DMS53 treated with DMSO at 0.1 percent for 48 hours (cell line): ENCODE measurements around the gene NOPCHAP1.
"Not testable (repeated sequence)": the region's sequence is repeated elsewhere in the genome, so short reads cannot be mapped to it uniquely, and the experiment has no call there.

Experiments used
- DNase-seq: peaks from one replicate; lab custom pipeline; 2025; ENCODE audit not compliant: unreplicated experiment; lab: John Stamatoyannopoulos, UW

Gene NOPCHAP1, protein sequence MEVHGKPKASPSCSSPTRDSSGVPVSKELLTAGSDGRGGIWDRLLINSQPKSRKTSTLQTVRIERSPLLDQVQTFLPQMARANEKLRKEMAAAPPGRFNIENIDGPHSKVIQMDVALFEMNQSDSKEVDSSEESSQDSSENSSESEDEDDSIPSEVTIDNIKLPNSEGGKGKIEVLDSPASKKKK

DNA sequence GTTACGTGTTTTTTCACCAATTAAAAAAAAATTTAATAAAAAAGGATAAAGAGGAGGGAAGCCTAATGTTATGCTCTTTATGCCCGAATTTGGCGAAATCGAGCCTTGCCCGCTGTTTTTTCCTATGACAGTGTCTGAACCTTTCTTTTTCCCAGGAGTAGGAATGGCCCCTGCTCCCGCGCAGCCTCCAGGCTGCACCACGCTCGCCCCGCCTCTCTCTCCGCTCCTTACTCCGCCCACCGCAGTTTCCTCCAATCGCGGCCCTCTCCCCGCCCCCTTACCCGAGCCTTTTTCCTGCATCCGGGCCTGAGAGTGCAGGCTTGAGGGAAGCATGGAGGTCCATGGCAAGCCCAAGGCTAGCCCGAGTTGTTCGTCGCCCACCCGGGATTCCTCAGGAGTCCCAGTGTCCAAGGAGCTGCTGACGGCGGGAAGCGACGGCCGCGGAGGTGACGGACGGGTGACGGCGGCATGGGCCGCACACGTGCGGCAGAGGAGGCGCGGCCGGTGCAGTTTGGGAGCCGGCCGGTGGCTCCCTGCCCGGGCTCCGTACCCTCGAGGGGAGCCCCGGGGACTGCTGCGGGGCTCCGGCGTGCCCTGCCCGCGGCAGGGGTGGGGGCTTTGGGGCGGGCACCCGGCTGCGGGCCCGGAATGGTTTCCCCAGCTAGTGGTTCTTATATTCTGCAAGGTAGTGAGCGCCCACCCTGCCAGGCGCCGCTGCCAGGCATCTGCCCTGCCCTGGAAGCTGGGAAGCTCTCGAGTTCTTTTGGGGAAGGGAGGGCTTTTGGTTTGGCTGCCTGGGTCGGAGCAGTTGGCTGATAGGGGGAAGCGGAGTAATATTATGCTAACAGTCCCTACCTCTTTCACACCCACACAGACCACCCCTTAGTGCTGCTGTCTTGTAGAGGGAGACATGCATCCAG lies at the start of gene NOPCHAP1:
TSS of gene NOPCHAP1 (plus strand) at position 295 of the 920 bp plus-strand sequence. CDS start at position 332, 37 bp downstream.
- DNase-seq, result peak; percentile 95

DNA sequence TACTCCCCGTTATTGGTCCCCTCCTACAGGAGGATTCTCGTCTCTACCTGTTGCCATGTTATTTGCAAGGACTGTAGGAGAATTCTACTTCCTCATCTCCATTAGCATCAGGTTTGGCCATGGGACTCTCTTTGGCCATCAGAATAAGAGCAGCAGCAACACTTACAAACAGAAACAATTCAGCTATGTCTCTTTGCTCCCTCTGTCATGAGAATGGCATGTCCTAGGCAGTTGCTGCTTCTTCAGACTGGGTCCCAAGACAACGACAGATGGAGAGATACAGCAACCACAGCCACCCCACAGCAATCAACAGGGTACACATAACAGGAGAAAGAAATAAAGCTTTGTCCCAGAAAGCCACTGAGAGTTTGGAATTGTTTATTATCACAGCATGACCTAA lies 47.7 kb upstream of the NOPCHAP1 start:
- no peak for DNase-seq

DNA sequence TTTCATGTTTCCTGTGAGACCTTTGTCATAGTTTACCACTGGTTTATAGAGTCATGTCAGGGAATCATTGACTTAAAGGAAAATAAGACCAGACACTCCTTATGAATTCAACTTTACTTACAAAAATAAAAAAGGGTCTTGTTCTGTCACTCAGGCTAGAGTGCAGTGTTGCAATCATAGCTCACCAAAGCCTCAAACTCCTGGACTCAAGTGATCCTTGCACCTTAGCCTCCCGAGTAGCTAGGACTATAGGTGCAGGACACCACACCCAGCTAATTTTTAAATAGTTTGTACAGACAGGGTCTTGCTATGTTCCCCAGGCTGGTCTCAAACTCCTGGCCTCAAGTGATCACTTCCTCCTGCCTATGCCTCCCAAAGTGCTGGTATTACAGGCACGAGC lies 47.0 kb upstream of the NOPCHAP1 start:
- DNase-seq, result no peak

DNA sequence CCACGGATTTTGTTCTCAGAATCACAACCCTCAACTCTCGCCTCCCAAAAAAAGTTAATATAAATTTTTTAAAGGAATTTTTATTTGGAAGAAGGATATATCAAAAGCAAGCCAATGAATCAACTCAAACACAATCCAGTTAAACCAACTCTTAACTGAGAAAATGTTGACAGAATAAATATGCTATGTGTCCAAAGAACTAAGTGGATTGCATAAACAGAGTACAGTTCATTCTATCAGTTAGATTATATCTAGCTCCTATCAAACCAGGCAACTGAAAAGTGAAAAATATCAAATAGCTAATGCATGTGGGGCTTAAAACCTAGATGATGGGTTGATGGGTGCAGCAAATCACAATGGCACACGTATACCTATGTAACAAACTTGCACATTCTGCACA lies 44.7 kb upstream of the NOPCHAP1 start:
- DNase-seq, result no peak

DNA sequence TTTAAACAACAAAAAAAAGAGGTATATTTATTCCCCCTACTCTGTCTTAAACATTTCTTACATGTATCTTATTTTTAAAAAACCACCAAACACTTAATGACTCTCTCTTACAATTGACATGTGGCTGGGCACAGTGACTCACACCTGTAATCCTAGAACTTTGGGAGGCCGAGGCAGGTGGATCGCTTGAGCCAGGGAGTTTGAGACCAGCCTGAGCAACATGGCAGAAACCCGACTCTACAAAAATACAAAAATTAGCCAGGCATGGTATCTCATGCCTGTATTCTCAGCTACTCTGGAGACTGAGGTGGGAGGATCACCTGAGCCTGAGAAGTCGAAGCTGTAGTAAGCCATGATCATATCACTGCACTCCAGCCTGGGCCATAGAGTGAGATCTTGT lies 44.0 kb upstream of the NOPCHAP1 start:
- no peak for DNase-seq

DNA sequence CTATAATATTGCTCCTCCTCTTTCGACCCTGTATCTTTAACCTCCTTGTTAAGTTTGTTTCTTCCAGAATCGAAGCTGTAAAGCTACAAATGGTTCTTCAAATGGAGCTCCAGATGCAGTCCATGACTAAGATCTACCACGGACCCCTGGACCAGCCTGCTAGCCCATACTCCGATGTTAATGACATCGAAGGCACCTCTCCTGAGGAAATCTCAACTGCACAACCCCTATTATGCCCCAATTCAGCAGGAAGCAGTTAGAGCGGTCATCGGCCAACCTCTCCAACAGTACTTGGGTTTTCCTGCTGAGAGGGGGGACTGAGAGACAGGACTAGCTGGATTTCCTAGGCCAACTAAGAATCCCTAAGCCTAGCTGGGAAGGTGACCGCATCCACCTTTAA lies 42.7 kb upstream of the NOPCHAP1 start:
- not testable (repeated sequence) for DNase-seq

DNA sequence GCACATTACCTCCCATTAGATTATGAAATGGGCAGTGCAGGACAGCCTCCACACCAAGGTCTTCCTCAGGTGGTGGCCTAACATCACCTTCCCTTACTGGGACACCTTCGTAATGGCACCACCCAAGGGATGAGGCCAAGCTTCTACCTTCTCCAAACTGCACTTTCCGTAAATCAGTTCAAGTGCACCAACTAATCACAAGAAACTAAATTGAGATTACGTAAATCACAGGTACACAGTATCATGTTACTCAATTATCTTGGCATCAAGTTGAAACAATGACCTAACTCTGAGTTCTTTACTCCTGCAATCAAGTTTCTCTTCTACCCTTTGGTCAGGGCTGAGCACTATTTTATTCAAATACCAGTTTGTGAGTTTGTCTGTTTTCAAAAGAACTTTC lies 41.9 kb upstream of the NOPCHAP1 start:
- no peak for DNase-seq

DNA sequence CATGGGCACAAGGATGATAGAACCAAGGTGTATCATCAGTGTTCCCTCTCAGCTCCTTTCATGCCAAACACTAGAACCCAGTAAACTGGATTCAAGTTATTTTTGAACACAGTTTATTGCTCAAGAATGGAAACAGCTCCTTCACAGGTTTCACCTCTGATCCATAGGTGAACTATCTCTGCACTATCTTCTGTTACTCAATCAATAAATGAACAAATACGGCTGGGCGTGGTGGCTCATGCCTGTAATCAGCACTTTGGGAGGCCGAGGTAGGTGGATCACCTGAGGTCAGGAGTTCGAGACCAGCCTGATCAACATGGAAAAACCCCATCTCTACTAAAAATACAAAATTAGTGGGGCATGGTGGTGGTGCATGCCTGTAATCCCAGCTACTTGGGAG lies 37.4 kb upstream of the NOPCHAP1 start:
- not testable (repeated sequence) for DNase-seq

DNA sequence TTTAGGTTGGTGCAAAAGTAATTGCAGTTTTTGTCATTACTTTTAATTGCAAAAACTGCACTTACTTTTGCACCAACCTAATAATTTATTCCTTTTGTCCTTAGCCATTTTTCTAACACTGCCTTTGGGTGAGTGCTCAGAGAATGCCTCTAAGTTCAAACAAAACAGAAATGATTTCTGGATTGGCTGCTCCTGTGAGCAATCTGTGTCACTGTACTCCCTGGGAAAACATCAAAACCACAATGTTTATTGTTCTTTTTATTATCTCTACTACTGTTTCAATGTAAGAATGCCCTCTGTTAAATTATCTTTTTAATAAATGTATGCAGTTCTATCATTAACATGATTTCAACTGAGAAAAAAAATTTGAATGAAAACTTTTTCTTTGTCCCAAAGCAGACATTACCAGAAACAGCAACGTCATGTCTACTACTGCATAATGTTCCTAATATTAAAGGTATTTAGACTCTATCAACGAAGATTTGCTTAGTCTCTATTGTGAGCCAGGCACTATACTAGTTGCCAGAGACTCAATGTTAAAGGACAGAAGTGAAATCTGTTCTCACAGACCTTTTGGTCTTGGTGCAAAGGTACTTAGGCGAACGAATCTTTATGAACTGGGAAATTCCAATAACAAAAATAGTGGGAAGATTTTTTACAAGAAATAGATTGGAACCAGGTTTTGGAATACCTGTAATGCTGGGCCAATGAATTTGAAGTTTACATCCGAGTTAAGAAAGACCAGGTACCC lies 34.2 kb upstream of the NOPCHAP1 start:
- DNase-seq, result no peak

DNA sequence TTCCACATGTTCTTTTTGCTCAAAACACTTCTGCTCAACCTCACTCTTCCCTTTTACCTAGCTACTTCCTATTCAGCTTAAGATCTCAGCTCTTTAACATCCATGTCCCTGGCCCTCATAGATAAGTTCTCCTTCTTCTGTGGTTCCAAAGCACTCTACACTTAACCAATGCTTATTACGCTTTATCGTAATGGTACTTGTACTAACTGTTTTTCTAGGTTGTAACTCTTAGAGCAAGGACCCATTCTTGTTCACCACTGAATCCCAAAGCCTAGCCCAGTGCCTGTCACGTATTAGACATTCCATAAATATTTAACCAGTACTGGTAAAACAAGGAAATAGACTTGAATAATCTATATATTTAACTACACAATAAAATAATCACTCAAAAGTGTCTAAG lies 33.3 kb upstream of the NOPCHAP1 start:
- DNase-seq, result no peak

DNA sequence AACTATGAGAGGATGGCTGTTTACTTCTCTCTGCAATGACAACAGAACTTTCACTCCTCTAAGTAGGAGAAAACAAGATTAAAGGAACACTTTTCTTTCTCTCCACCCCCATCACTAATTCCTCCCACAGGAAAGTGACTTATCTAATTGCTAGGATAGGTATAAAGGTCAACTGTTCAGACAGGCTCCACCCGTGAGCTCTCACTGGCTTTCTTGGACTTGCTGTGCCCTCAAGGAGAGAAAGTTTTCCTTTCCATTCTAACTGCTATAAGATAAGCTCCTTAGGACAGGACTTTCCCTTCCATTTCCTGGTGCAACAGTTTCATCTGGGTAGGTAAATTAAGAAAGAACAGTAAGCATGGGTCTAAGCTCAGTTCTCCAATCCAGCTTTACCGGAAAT lies 32.8 kb upstream of the NOPCHAP1 start:
- no peak for DNase-seq

DNA sequence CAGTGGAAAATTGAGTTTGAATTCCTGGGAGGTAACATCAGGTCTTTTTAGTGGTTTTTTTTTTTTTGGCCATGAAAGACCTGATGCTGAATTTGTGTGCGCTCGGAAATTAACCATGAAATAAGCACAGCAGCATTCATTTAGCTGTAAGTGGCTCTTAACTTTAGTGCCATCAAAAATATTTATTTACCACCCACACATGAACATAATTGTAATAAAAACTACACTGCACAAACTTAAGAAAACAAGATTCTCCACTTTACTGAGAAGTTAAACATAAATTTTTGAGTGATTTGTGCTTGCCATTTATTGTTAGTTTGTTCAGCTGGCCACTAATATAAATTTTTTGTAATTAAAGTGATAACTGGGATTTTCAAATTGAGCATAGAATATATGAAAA lies 30.4 kb upstream of the NOPCHAP1 start:
- DNase-seq, result no peak

DNA sequence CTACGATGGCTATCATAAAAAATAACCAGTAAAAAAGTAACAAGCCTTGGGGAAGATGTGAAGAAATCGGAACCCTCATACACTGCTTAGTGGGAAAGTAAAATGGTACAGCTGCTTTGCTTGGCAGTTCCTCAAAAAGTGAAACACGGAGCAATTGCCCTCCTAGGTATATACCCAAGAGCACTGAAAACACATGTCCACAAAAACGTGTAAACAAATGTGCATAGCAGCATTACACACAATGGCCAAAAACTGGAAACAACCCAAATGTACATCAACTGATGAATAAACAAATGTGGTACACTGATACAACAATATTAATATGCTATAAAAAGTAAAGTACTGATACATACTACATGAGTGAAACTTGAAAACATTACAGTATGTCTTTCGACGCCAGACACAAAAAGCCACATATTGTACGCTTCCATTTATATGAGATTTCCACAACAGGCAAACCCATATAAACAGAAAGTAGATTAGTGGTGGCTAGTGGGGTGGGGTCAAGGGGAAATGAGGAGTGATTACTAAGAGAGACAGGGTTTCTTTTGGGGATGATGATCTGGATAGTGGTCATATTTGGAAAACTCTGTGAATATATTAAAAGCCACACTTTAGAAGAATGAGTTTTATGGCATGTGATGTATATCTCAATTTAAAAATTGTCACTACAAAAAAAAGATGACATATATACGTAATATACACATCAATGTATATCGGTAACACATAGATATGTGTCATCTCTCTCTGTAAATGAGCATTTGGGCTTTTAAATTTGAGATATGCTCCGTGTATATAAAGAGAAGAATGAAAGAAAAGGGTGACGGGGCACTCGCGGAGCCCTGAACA lies 29.0 kb upstream of the NOPCHAP1 start:
- DNase-seq, result peak; percentile 28

DNA sequence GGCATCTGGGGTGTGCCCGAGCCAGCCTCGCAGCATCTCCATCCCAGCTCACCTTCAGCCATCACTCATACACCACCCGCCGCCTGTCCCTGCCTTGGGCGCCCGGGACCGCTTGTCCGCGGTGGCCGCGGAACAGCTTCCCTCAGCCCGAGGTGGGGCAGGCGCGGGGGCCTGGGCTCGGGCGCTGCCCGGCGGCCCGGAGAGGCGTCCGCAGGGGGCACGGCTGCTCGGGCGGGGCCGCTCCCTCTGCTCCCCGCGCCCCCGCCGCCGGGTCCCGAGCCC lies 28.5 kb upstream of the NOPCHAP1 start:
- DNase-seq, result no peak

DNA sequence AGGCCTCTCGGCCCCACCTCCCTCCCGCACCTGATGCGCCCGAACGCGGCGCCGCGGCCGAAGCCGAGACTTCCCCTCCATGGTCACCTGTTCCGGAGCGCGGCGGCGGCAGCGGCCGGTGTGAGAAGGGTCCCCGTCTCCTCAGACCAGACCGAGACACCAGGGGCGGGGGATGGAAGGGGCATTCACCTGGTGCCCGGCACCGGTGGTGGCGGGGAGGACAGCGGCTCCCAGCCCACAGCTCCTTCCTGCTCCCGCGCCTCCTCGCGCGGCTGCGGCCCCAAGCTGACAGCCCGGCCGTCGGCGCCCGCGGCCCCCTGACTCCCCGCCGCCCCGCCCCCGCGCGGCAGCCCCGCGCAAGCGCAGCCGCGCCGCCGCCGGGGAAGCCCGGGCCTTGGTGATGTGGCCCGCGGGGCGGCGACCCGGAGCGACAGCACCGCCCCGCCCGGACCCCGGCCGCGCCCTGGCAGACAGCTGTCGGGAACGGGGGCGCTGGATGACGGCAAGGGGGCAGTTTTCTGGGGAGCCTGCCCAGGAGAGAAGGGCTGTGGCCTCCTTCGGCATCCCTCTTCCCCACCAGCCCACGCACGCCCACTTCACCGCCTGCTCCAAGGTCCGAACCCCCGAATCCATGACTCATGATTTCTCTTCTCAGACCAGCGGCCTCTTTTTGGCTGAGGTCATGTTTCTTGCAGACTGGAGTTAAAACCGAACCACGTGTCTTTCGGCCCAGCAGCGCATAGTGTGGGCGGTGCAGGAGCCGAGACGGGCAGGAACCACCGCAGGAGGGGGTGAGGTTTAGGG lies 27.9 kb upstream of the NOPCHAP1 start, which contains the start of gene SLC41A2:
TSS of gene SLC41A2 (minus strand) at position 290 of the 804 bp plus-strand sequence. CDS start 29,763 bp downstream, outside the sequence.
- peak; percentile 65 for DNase-seq

DNA sequence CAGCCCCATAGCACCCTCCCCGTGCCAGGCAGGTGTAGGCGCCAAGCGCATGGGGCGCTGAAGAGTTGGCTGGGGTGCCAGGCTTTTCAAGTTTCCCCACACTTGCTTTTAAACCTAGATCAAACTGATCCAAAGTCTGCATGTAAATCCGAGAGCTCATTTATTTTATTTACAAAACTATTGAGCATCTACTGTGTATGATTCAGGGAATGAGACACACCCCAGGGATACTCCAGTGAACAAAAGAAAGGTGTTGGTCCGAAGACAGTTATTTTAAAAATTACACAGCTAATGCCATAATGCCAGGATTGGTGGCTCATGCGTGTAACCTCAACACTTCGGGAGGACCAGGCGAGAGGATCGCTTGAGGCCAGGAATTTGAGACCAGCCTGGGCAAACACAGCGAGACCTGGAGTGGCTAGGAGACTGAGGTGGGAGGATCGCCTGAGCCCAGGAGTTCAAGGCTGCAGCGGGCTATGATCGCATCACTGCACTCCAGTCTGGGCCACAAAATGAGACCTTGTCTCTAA lies 27.2 kb upstream of the NOPCHAP1 start:
- DNase-seq, result peak; percentile 52

DNA sequence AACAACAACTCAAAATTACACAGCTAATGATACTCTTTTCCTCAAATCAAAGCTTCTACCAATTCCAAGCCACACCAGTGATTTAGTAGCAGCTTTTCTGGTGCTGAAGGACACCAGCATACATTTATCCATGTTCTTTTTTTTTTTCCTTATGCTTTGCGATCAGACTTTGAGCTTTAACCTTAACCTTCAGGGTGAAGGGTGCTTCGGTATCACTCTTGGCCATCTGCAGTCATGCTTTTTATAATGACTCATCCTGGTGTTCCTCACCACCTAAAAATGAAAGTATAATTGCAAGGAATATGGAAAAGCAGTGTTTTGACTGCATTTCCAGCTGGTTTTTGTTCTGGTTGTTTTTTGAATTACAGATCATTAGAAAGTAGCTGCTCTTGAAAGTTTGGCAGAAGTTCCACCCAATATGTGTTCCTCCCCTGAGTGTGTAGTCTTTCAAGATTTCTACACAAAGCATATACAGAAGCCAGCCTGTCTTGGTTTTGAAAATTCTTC lies 26.7 kb upstream of the NOPCHAP1 start:
- peak; percentile 55 for DNase-seq

DNA sequence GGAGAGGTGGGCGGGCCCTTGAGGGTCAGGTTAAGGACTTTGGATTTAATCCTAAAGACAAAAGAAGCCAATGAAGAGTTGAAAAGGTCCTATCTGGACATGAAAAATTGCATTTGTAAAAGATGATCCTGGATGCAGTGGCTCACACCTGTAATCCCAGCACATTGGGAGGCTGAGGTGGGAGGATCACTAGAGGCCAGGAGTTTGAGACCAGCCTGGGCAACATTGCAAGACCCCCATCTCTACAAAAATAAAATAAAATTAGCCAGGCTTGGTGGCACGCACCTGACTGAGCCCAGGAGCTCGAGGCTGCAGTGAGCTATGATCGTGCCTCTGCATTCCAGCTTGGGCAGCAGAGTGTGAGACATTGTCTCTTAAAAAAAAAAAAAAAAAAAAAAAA lies 25.7 kb upstream of the NOPCHAP1 start:
- no peak for DNase-seq

DNA sequence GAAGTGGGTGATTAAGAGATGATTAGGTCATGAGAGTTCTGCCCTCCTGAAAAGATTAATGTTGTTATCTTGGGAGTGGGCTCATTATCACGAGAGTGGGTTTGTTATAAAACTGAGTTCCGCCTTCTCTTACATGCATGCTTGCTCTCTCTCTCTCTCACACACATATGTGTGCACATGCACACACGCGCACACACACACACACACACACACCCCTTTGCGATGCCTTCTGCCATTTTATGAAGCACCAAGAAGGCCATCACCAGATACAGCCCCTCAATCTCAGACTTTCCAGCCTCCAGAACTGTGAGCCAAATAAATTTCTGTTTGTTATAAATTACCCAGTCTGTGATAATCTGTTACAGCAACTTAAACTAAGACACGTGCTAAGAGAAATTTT lies 22.4 kb upstream of the NOPCHAP1 start:
- no peak for DNase-seq
